Measurements from ENCODE around the gene UNC93A.
"Not testable (repeated sequence)": the region's sequence is repeated elsewhere in the genome, so short reads cannot be mapped to it uniquely, and the experiment has no call there.

GRCh38 chr6:167319856-167320753, 29.0 kb downstream of the UNC93A start:
- TF ChIP-seq CTCF, POLR2A (IDR thresholded peaks at IDR 0.05): not testable (repeated sequence)
